KMS-11 (cell line): Measurements from ENCODE around the gene ELANE.

ENCODE experiments used
- H2AFZ ChIP-seq: fragments of 200-600 bp; sonication (generic); 2 replicates; pipeline ENCODE4 v1.6.1; 2016; ENCODE audit warnings: antibody characterized with exemption, mixed run types, low read depth
- H3K27ac ChIP-seq: fragments of 200-600 bp; sonication (generic); 2 replicates; pipeline ENCODE4 v1.6.1; 2016; ENCODE audit warnings: mild to moderate bottlenecking, mixed run types
- H3K27me3 ChIP-seq: fragments of 200-600 bp; sonication (generic); 2 replicates; pipeline ENCODE4 v1.6.1; 2017; ENCODE audit warnings: mild to moderate bottlenecking, low read depth, mixed run types, moderate library complexity; ENCODE audit not compliant: insufficient read depth
- H3K36me3 ChIP-seq: fragments of 200-600 bp; sonication (generic); 2 replicates; pipeline ENCODE4 v1.6.1; 2017; ENCODE audit warnings: mild to moderate bottlenecking, mixed run types; ENCODE audit not compliant: insufficient read depth
- H3K4me1 ChIP-seq: fragments of 200-600 bp; sonication (generic); 2 replicates; pipeline ENCODE4 v1.6.1; 2016; ENCODE audit warnings: mild to moderate bottlenecking, low read depth, mixed run types; ENCODE audit not compliant: poor library complexity, severe bottlenecking
- H3K4me2 ChIP-seq: fragments of 200-600 bp; sonication (generic); 2 replicates; pipeline ENCODE4 v1.7.0; 2016; ENCODE audit warnings: mild to moderate bottlenecking, mixed run types
- H3K4me3 ChIP-seq: fragments of 200-600 bp; sonication (generic); IDR thresholded peaks from 2 replicates; pipeline ENCODE4 v1.6.1; 2017; ENCODE audit warnings: low read depth, low read length, mixed read lengths; ENCODE audit not compliant: insufficient read depth
- H3K79me2 ChIP-seq: fragments of 200-600 bp; sonication (generic); 2 replicates; pipeline ENCODE4 v1.6.1; 2016; ENCODE audit warnings: low read depth, mixed run types; ENCODE audit not compliant: insufficient read depth
- H3K9ac ChIP-seq: fragments of 200-600 bp; sonication (generic); 2 replicates; pipeline ENCODE4 v1.6.1; 2016; ENCODE audit warnings: mild to moderate bottlenecking, mixed run types
- H4K20me1 ChIP-seq: fragments of 200-600 bp; sonication (generic); 2 replicates; pipeline ENCODE4 v1.6.1; 2016; ENCODE audit warnings: mild to moderate bottlenecking, mixed run types; ENCODE audit not compliant: insufficient read depth
- CTCF ChIP-seq: fragments of 200-600 bp; sonication (generic); conservative IDR thresholded peaks from 2 replicates; pipeline ENCODE4 v1.6.1; 2017; ENCODE audit warnings: low read depth, mild to moderate bottlenecking, antibody characterized with exemption, low read length, moderate library complexity, mixed read lengths

Gene ELANE

GRCh38 chr19:867855-868457 lies 15.9 kb downstream of the ELANE start:
- H3K36me3 ChIP-seq: no peaks in the 10 kb centered on the region
- no peak overlapping the region for H3K27ac ChIP-seq
- no peak overlapping the region for H3K4me2 ChIP-seq
- TF ChIP-seq CTCF: no peak
- no peaks in the 10 kb centered on the region for H4K20me1 ChIP-seq
- H3K9ac ChIP-seq: no peak overlapping the region
- no peaks in the 10 kb centered on the region for H3K79me2 ChIP-seq
- H2AFZ ChIP-seq: no peak overlapping the region
- H3K4me3 ChIP-seq: no peak overlapping the region
- peaks cover 8% of the 10 kb centered on the region for H3K4me1 ChIP-seq
- no peaks in the 10 kb centered on the region for H3K27me3 ChIP-seq

GRCh38 chr19:868458-869244 lies 16.5 kb downstream of the ELANE start:
- H3K27me3 ChIP-seq: no peaks in the 10 kb centered on the region
- H3K9ac ChIP-seq: no peak overlapping the region
- peaks cover 8% of the 10 kb centered on the region for H3K4me1 ChIP-seq
- H3K4me3 ChIP-seq: no peak overlapping the region
- H2AFZ ChIP-seq: no peak overlapping the region
- H3K36me3 ChIP-seq: no peaks in the 10 kb centered on the region
- H3K79me2 ChIP-seq: no peaks in the 10 kb centered on the region
- no peak for TF ChIP-seq CTCF
- H3K4me2 ChIP-seq: no peak overlapping the region
- H4K20me1 ChIP-seq: no peaks in the 10 kb centered on the region
- H3K27ac ChIP-seq: no peak overlapping the region

- Histone ChIP-seq H3K36me3 (no peaks in the 10 kb centered on the region), H3K4me2 (no peak overlapping the region), H3K27ac (no peak overlapping the region), H3K9ac (no peak overlapping the region), H3K4me3 (no peak overlapping the region), H4K20me1 (no peaks in the 10 kb centered on the region), H3K79me2 (no peaks in the 10 kb centered on the region), H2AFZ (no peak overlapping the region), H3K4me1 (peaks cover 8% of the 10 kb centered on the region), H3K27me3 (no peaks in the 10 kb centered on the region)
- TF ChIP-seq CTCF: no peak
These were observed 17.4 kb downstream of the ELANE start for GRCh38 chr19:869245-870177.

- no peak overlapping the region for H3K4me3 ChIP-seq
- no peaks in the 10 kb centered on the region for H4K20me1 ChIP-seq
- H3K9ac ChIP-seq: no peak overlapping the region
- H3K36me3 ChIP-seq: no peaks in the 10 kb centered on the region
- no peaks in the 10 kb centered on the region for H3K79me2 ChIP-seq
- H3K27me3 ChIP-seq: no peaks in the 10 kb centered on the region
- peaks cover 8% of the 10 kb centered on the region for H3K4me1 ChIP-seq
- no peak overlapping the region for H2AFZ ChIP-seq
- no peak overlapping the region for H3K27ac ChIP-seq
- H3K4me2 ChIP-seq: no peak overlapping the region
- TF ChIP-seq CTCF: no peak
These were observed 18.2 kb downstream of the ELANE start for GRCh38 chr19:870314-870713.
